ENCODE data around the gene KEAP1. TPM values are rescaled to one million over a fixed set of nuclear protein-coding genes. Genes with fewer than 3 reads are reported as not detected.

Gene KEAP1
- total and polyA plus RNA-seq, 10 of the 15 experiments (the other 5 are each of a cell fraction or from before 2014, with no cell fraction given) = 1.4 to 87.7 (median 48.6) TPM

DNA sequence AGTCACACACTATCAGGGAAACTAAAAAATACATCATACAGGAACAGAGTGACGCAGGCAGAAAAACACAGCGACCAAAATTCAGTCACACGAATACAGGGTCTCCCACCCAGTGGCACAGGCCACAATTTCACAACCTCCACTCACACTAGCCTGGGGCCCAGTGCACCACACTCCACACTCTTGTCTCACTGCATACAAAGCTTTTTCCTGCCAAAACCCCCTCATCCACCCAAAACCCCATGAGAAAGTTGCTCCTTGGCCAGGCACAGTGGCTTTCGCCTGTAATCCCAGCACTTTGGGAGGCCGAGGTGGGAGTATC, 12.9 kb upstream of the KEAP1 start (continued):
- TF ChIP-seq, protein P1, sequence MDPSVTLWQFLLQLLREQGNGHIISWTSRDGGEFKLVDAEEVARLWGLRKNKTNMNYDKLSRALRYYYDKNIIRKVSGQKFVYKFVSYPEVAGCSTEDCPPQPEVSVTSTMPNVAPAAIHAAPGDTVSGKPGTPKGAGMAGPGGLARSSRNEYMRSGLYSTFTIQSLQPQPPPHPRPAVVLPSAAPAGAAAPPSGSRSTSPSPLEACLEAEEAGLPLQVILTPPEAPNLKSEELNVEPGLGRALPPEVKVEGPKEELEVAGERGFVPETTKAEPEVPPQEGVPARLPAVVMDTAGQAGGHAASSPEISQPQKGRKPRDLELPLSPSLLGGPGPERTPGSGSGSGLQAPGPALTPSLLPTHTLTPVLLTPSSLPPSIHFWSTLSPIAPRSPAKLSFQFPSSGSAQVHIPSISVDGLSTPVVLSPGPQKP (IDR thresholded peaks at IDR 0.05; ENCODE audit: low read depth, low read length) = no peak
- TF ChIP-seq ETV6 (conservative IDR thresholded peaks at IDR 0.05 in 1 of 2, IDR thresholded peaks at IDR 0.05 in 1 of 2; ENCODE audit: borderline replicate concordance in 1 of 2, low read depth in 1 of 2) = no peak
- TF ChIP-seq, protein P2, sequence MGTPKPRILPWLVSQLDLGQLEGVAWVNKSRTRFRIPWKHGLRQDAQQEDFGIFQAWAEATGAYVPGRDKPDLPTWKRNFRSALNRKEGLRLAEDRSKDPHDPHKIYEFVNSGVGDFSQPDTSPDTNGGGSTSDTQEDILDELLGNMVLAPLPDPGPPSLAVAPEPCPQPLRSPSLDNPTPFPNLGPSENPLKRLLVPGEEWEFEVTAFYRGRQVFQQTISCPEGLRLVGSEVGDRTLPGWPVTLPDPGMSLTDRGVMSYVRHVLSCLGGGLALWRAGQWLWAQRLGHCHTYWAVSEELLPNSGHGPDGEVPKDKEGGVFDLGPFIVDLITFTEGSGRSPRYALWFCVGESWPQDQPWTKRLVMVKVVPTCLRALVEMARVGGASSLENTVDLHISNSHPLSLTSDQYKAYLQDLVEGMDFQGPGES (IDR thresholded peaks at IDR 0.05) = no peak
- TF ChIP-seq, protein P3, sequence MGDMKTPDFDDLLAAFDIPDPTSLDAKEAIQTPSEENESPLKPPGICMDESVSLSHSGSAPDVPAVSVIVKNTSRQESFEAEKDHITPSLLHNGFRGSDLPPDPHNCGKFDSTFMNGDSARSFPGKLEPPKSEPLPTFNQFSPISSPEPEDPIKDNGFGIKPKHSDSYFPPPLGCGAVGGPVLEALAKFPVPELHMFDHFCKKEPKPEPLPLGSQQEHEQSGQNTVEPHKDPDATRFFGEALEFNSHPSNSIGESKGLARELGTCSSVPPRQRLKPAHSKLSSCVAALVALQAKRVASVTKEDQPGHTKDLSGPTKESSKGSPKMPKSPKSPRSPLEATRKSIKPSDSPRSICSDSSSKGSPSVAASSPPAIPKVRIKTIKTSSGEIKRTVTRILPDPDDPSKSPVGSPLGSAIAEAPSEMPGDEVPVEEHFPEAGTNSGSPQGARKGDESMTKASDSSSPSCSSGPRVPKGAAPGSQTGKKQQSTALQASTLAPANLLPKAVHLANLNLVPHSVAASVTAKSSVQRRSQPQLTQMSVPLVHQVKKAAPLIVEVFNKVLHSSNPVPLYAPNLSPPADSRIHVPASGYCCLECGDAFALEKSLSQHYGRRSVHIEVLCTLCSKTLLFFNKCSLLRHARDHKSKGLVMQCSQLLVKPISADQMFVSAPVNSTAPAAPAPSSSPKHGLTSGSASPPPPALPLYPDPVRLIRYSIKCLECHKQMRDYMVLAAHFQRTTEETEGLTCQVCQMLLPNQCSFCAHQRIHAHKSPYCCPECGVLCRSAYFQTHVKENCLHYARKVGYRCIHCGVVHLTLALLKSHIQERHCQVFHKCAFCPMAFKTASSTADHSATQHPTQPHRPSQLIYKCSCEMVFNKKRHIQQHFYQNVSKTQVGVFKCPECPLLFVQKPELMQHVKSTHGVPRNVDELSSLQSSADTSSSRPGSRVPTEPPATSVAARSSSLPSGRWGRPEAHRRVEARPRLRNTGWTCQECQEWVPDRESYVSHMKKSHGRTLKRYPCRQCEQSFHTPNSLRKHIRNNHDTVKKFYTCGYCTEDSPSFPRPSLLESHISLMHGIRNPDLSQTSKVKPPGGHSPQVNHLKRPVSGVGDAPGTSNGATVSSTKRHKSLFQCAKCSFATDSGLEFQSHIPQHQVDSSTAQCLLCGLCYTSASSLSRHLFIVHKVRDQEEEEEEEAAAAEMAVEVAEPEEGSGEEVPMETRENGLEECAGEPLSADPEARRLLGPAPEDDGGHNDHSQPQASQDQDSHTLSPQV (IDR thresholded peaks at IDR 0.05) = no peak

Data from GM12878 (cell line).